IMR-90 (cell line): ENCODE results near the gene GIMAP1. TPM values are rescaled to one million over a fixed set of nuclear protein-coding genes. Genes with fewer than 3 reads are reported as not detected.

Source experiments
- ATAC-seq: fragments of 200-7000 bp; cut with Tn5 transposase; 2 replicates; pipeline ENCODE4 v1.9.1; 2020; ENCODE audit warnings: low read depth, mild to moderate bottlenecking, moderate library complexity
- BruUV-seq: library from RNA; stranded (reverse); fragments of 400-500 nt; replicated peaks from 2 replicates; lab custom pipeline; 2021; lab: Mats Ljungman, UMichigan
- CTCF ChIA-PET: fragments of 300-600 bp; formaldehyde crosslinking; extraction: SDS; loops from one replicate; lab custom pipeline; 2021; ENCODE audit warnings: antibody characterized with exemption; lab: Yijun Ruan, JAX
- POLR2A ChIA-PET: fragments of 300-600 bp; sonication (Branson Sonifier 250); formaldehyde crosslinking; loops from one replicate; lab custom pipeline; 2022; ENCODE audit warnings: antibody characterized with exemption; ENCODE audit not compliant: unreplicated experiment; lab: Charles Lee
- DNase-seq: peaks from one replicate; pipeline ENCODE4 v3.0.0; 2013
- H2AFZ ChIP-seq: replicated peaks from 2 replicates; pipeline ENCODE3; 2013; ENCODE audit warnings: low read length, mild to moderate bottlenecking; ENCODE audit not compliant: poor library complexity
- H2AK5ac ChIP-seq: 2 replicates; pipeline ENCODE4 v1.6.1; 2013; ENCODE audit warnings: low read depth, low read length, inconsistent platforms
- H2AK9ac ChIP-seq: replicated peaks from 2 replicates; pipeline ENCODE3; 2013; ENCODE audit warnings: mild to moderate bottlenecking, low read depth, low read length, moderate library complexity; ENCODE audit not compliant: poor library complexity
- H2BK120ac ChIP-seq: 2 replicates; pipeline ENCODE4 v1.6.1; 2013; ENCODE audit warnings: low read depth, low read length, inconsistent platforms
- H2BK15ac ChIP-seq: 3 replicates; pipeline ENCODE4 v1.6.1; 2013; ENCODE audit warnings: low read depth, low read length, inconsistent platforms
- H2BK20ac ChIP-seq: 2 replicates; pipeline ENCODE4 v1.6.1; 2013; ENCODE audit warnings: low read depth, mild to moderate bottlenecking, inconsistent platforms, low read length, moderate library complexity
- H2BK5ac ChIP-seq: 2 replicates; pipeline ENCODE4 v1.6.1; 2013; ENCODE audit warnings: mild to moderate bottlenecking, low read depth, low read length, inconsistent platforms; ENCODE audit not compliant: poor library complexity, severe bottlenecking
- H3K14ac ChIP-seq: replicated peaks from 2 replicates; pipeline ENCODE4 v1.6.1; 2013; ENCODE audit warnings: low read depth, low read length, inconsistent platforms
- H3K18ac ChIP-seq: 2 replicates; pipeline ENCODE4 v1.6.1; 2013; ENCODE audit warnings: low read depth, low read length, control low read depth
- H3K23ac ChIP-seq: 2 replicates; pipeline ENCODE4 v1.6.1; 2013; ENCODE audit warnings: low read depth, low read length, inconsistent platforms
- H3K27ac ChIP-seq: 2 replicates; pipeline ENCODE4 v1.5.1; 2013; ENCODE audit warnings: mild to moderate bottlenecking, control low read depth, low read length; ENCODE audit not compliant: insufficient read depth
- H3K27me3 ChIP-seq: 2 replicates; pipeline ENCODE4 v1.6.1; 2013; ENCODE audit warnings: low read length; ENCODE audit not compliant: control insufficient read depth, insufficient read depth
- H3K36me3 ChIP-seq: 2 replicates; pipeline ENCODE4 v1.6.1; 2013; ENCODE audit warnings: low read length, mixed read lengths; ENCODE audit not compliant: control insufficient read depth, insufficient read depth
- H3K4ac ChIP-seq: 2 replicates; pipeline ENCODE4 v1.6.1; 2013; ENCODE audit warnings: low read depth, low read length, inconsistent platforms
- H3K4me1 ChIP-seq: 2 replicates; pipeline ENCODE4 v1.6.1; 2013; ENCODE audit warnings: low read length, mixed read lengths; ENCODE audit not compliant: control insufficient read depth, insufficient read depth
- H3K4me2 ChIP-seq: 2 replicates; pipeline ENCODE4 v1.6.1; 2013; ENCODE audit warnings: low read depth, mild to moderate bottlenecking, control low read depth, low read length, moderate library complexity
- H3K4me3 ChIP-seq: 2 replicates; pipeline ENCODE4 v1.5.1; 2013; ENCODE audit warnings: low read depth, mild to moderate bottlenecking, control low read depth, low read length, moderate library complexity; ENCODE audit not compliant: insufficient read depth
- H3K56ac ChIP-seq: 2 replicates; pipeline ENCODE4 v1.6.1; 2013; ENCODE audit warnings: low read length, inconsistent platforms; ENCODE audit not compliant: insufficient read depth; ENCODE audit errors: extremely low read depth
- H3K79me1 ChIP-seq, 2 experiments: 2 replicates each; pipeline ENCODE4 v1.6.1; 2013; ENCODE audit warnings: low read length in 2 of 2, inconsistent platforms in 1 of 2, low read depth in 1 of 2
- H3K9ac ChIP-seq: 2 replicates; pipeline ENCODE4 v1.6.1; 2013; ENCODE audit warnings: low read depth, low read length, control low read depth
- H3K9me1 ChIP-seq: 2 replicates; pipeline ENCODE4 v1.6.1; 2013; ENCODE audit warnings: low read length, inconsistent platforms; ENCODE audit not compliant: insufficient read depth
- H3K9me3 ChIP-seq: 2 replicates; pipeline ENCODE4 v1.6.1; 2013; ENCODE audit warnings: low read length; ENCODE audit not compliant: control insufficient read depth, insufficient read depth
- H4K20me1 ChIP-seq: 2 replicates; pipeline ENCODE4 v1.6.1; 2013; ENCODE audit warnings: low read length, inconsistent platforms; ENCODE audit not compliant: insufficient read depth
- H4K5ac ChIP-seq: 2 replicates; pipeline ENCODE4 v1.6.1; 2013; ENCODE audit warnings: mild to moderate bottlenecking, low read depth, low read length, control low read depth
- H4K8ac ChIP-seq, 2 experiments: 2 replicates each; pipeline ENCODE4 v1.6.1; 2013; ENCODE audit warnings: low read depth in 2 of 2, low read length in 2 of 2, control low read depth in 1 of 2, inconsistent platforms in 1 of 2
- H4K91ac ChIP-seq: 2 replicates; pipeline ENCODE4 v1.6.1; 2013; ENCODE audit warnings: low read depth, low read length, inconsistent platforms; ENCODE audit not compliant: insufficient read depth
- CHD1 ChIP-seq: IDR thresholded peaks from 2 replicates; pipeline ENCODE4 v1.6.1; 2012; ENCODE audit warnings: low read depth, low read length, improper control_type of control experiment
- FOS ChIP-seq: fragments of 150-350 bp; IDR thresholded peaks from 2 replicates; pipeline ENCODE4 v1.6.1; 2016; ENCODE audit warnings: low read depth, low read length
- MAFK ChIP-seq: IDR thresholded peaks from 2 replicates; pipeline ENCODE4 v1.6.1; 2012; ENCODE audit warnings: low read depth, low read length, improper control_type of control experiment
- NFE2L2 ChIP-seq: fragments of 150-350 bp; IDR thresholded peaks from 2 replicates; pipeline ENCODE4 v1.6.1; 2016; ENCODE audit warnings: low read depth, mild to moderate bottlenecking, low read length
- POLR2A ChIP-seq: IDR thresholded peaks from 2 replicates; pipeline ENCODE4 v1.6.1; 2012; ENCODE audit warnings: mild to moderate bottlenecking, low read depth, low read length
- RAD21 ChIP-seq: IDR thresholded peaks from 2 replicates; pipeline ENCODE4 v1.6.1; 2012; ENCODE audit warnings: low read length, improper control_type of control experiment
- RCOR1 ChIP-seq: IDR thresholded peaks from 2 replicates; pipeline ENCODE4 v1.6.1; 2012; ENCODE audit warnings: mild to moderate bottlenecking, low read length, improper control_type of control experiment; ENCODE audit not compliant: insufficient replicate concordance
- SMC3 ChIP-seq: fragments of 150-350 bp; IDR thresholded peaks from 2 replicates; pipeline ENCODE4 v1.6.1; 2016; ENCODE audit warnings: low read depth, mild to moderate bottlenecking, antibody characterized with exemption, low read length, moderate library complexity
- USF2 ChIP-seq: fragments of 150-350 bp; IDR thresholded peaks from 2 replicates; pipeline ENCODE4 v1.6.1; 2017; ENCODE audit warnings: mild to moderate bottlenecking, antibody characterized with exemption, low read length, low read depth
- WGBS, 2 experiments: methylation state at CpG; one replicate each; pipeline versions ENCODE4 v1.1.5 to v1.1.7; 2013; ENCODE audit warnings: missing lambda C conversion rate in 2 of 2; ENCODE audit not compliant: insufficient read length in 1 of 2; ENCODE audit errors: extremely low coverage in 2 of 2; 5-methylcytosine and 5-hydroxymethylcytosine counted together
- dilution Hi-C: fragments of 300-500 bp; cut with HindIII; formaldehyde crosslinking; loops from one replicate; pipeline ENCODE4 v1.14.3; 2018; ENCODE audit warnings: low sequenced_read_pairs; ENCODE audit not compliant: unreplicated experiment
- in situ Hi-C: fragments of 300-500 bp; cut with MboI; formaldehyde crosslinking; loops from 3 replicates; pipeline ENCODE4 v1.14.3; 2019; ENCODE audit warnings: low sequenced_read_pairs, inconsistent platforms, mixed read lengths
- intact Hi-C: fragments of 100-400 bp; cut with micrococcal nuclease; formaldehyde crosslinking; loops from 2 replicates; pipeline ENCODE4 v1.10.0; 2022
- polyA plus RNA-seq, 3 experiments: library from polyadenylated mRNA; depleted of rRNA; stranded (reverse); fragments of >200 nt; gene quantifications; 2 replicates each; pipeline ENCODE4 v1.2.3, GENCODE V29; 2012; ENCODE audit warnings: low replicate concordance in 1 of 3
- total RNA-seq: library from RNA; depleted of rRNA; stranded (reverse); fragments of >200 nt; gene quantifications from 2 replicates; pipeline ENCODE4 v1.2.3, GENCODE V29; 2012
- TF ChIP-seq, protein P1 (sequence below): fragments of 150-350 bp; IDR thresholded peaks from 2 replicates; pipeline ENCODE4 v1.6.1; 2016; ENCODE audit warnings: low read depth, mild to moderate bottlenecking, low read length, moderate library complexity, borderline replicate concordance

GIMAP1 gene
- total and polyA plus RNA-seq, 2 of the 4 experiments (the other 2 are of a cell fraction) = not detected

GRCh38 chr7:150675714-150676113 is 40.7 kb upstream of the GIMAP1 start:
- TF ChIP-seq, protein P1, sequence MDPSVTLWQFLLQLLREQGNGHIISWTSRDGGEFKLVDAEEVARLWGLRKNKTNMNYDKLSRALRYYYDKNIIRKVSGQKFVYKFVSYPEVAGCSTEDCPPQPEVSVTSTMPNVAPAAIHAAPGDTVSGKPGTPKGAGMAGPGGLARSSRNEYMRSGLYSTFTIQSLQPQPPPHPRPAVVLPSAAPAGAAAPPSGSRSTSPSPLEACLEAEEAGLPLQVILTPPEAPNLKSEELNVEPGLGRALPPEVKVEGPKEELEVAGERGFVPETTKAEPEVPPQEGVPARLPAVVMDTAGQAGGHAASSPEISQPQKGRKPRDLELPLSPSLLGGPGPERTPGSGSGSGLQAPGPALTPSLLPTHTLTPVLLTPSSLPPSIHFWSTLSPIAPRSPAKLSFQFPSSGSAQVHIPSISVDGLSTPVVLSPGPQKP = no peak
- TF ChIP-seq MAFK (no peak), CHD1 (no peak), POLR2A (no peak), NFE2L2 (no peak), USF2 (no peak), RAD21 (no peak), FOS (no peak), SMC3 (no peak), RCOR1 (no peak)
- H3K4me1 ChIP-seq = no peaks in the 10 kb centered on the region
- H3K9me3 ChIP-seq = 0 out of 2 replicates have a peak, but pooled peaks cover under 1% of the 10 kb centered on the region
- H2AFZ ChIP-seq = no peak overlapping the region
- H3K36me3 ChIP-seq = no peaks in the 10 kb centered on the region
- no peak overlapping the region for H3K27ac ChIP-seq
- H4K91ac ChIP-seq = no peak overlapping the region
- H3K18ac ChIP-seq = no peak overlapping the region
- no peak overlapping the region for H2BK20ac ChIP-seq
- no peak overlapping the region for H3K4ac ChIP-seq
- H4K5ac ChIP-seq = no peak overlapping the region
- no peak overlapping the region for H2BK5ac ChIP-seq
- H3K56ac ChIP-seq = no peak overlapping the region
- H3K9me1 ChIP-seq = no peaks in the 10 kb centered on the region
- WGBS, 2 experiments = no CpG with 5 or more reads among the region's 2 CpGs
- dilution Hi-C loops (no loop called here), intact Hi-C loops (no loop called here), in situ Hi-C loops (no loop called here)
- CTCF ChIA-PET = no interaction called here
- DNase-seq (no peak), ATAC-seq (no peak)
- no TSS peak for BruUV-seq
- no peak overlapping the region for H3K9ac ChIP-seq
- POLR2A ChIA-PET = no interaction called here
- H3K79me1 ChIP-seq = no peaks in the 10 kb centered on the region
- H3K23ac ChIP-seq = no peak overlapping the region
- H4K20me1 ChIP-seq = no peaks in the 10 kb centered on the region
- H3K27me3 ChIP-seq = no peaks in the 10 kb centered on the region
- no peak overlapping the region for H3K4me2 ChIP-seq
- H2BK120ac ChIP-seq = no peak overlapping the region
- no peak overlapping the region for H2BK15ac ChIP-seq
- no peak overlapping the region for H2AK9ac ChIP-seq
- no peak overlapping the region for H3K14ac ChIP-seq
- no peak overlapping the region for H2AK5ac ChIP-seq
- no peak overlapping the region for H3K4me3 ChIP-seq
- H4K8ac ChIP-seq = no peak overlapping the region
